Thyroid gland (tissue), 4 donors: ENCODE data around the gene UNC45B.
"Not testable (repeated sequence)": the region's sequence is repeated elsewhere in the genome, so short reads cannot be mapped to it uniquely, and the experiment has no call there.

Experiments used
- POLR2A ChIP-seq, 2 donors: fragments of 450-650 bp; IDR thresholded peaks; one replicate each; pipeline ENCODE4 v1.6.1; 2017; ENCODE audit warnings: antibody characterized with exemption in 2 of 2, mild to moderate bottlenecking in 2 of 2, moderate library complexity in 1 of 2
- TF ChIP-seq, protein P1 (sequence below), 6 experiments: fragments of 200-600 bp in 3 of 6; fragments of 450-650 bp in 3 of 6; sonication (generic) in 3 of 6; IDR thresholded peaks; one replicate each; pipeline ENCODE4 v1.5.1; 2016 to 2019; ENCODE audit warnings: antibody characterized with exemption in 6 of 6, mild to moderate bottlenecking in 2 of 6, inconsistent platforms in 1 of 6, moderate library complexity in 1 of 6

DNA sequence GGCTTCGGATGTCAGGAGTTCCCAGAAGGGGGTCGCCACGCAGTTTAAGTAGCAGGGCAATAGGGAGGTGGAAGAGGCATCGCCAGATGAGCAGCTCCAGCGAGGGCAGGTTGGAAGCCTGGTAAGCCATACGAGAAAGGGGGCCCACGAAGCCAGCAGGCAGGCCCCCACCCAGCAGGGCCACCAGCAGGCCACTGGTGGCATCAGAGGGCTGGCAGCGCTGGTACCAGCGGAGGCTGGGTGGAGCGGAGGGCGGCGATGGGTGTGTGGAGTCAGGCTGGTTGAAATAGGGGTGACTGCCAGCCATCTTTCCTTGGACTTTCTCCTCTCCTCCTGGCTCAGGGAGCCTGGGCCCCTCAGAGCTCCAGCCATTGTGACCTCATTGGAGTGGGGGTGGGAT, 46.4 kb downstream of the UNC45B start, which contains the start of gene SLC35G3:
- TF ChIP-seq, protein P1, sequence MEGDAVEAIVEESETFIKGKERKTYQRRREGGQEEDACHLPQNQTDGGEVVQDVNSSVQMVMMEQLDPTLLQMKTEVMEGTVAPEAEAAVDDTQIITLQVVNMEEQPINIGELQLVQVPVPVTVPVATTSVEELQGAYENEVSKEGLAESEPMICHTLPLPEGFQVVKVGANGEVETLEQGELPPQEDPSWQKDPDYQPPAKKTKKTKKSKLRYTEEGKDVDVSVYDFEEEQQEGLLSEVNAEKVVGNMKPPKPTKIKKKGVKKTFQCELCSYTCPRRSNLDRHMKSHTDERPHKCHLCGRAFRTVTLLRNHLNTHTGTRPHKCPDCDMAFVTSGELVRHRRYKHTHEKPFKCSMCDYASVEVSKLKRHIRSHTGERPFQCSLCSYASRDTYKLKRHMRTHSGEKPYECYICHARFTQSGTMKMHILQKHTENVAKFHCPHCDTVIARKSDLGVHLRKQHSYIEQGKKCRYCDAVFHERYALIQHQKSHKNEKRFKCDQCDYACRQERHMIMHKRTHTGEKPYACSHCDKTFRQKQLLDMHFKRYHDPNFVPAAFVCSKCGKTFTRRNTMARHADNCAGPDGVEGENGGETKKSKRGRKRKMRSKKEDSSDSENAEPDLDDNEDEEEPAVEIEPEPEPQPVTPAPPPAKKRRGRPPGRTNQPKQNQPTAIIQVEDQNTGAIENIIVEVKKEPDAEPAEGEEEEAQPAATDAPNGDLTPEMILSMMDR (IDR thresholded peaks at IDR 0.05) = not testable (repeated sequence)
- TF ChIP-seq POLR2A (IDR thresholded peaks at IDR 0.05) = not testable (repeated sequence)
